ENCODE results near the gene F8A2. TPM values are rescaled to one million over a fixed set of nuclear protein-coding genes. Genes with fewer than 3 reads are reported as not detected.

The F8A2 gene
- polyA plus RNA-seq, 1 of the 3 experiments (the other 2 are of a cell fraction): not detected

- TF ChIP-seq PBX3 (IDR thresholded peaks at IDR 0.05) (no peak), EZH2phosphoT487 (IDR thresholded peaks at IDR 0.05; ENCODE audit: borderline replicate concordance, low read depth) (no peak), ELF1 (IDR thresholded peaks at IDR 0.05) (no peak), NRF1 (IDR thresholded peaks at IDR 0.05; ENCODE audit: low read depth, low read length) (no peak), FOXM1 (IDR thresholded peaks at IDR 0.05; ENCODE audit: low read depth) (no peak)
- TF ChIP-seq, protein P1, sequence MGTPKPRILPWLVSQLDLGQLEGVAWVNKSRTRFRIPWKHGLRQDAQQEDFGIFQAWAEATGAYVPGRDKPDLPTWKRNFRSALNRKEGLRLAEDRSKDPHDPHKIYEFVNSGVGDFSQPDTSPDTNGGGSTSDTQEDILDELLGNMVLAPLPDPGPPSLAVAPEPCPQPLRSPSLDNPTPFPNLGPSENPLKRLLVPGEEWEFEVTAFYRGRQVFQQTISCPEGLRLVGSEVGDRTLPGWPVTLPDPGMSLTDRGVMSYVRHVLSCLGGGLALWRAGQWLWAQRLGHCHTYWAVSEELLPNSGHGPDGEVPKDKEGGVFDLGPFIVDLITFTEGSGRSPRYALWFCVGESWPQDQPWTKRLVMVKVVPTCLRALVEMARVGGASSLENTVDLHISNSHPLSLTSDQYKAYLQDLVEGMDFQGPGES (IDR thresholded peaks at IDR 0.05; ENCODE audit: low read depth, low read length): no peak
Measured at GRCh38 chrX:155406429-155406828, 24.5 kb downstream of the F8A2 start (continued).

DNA sequence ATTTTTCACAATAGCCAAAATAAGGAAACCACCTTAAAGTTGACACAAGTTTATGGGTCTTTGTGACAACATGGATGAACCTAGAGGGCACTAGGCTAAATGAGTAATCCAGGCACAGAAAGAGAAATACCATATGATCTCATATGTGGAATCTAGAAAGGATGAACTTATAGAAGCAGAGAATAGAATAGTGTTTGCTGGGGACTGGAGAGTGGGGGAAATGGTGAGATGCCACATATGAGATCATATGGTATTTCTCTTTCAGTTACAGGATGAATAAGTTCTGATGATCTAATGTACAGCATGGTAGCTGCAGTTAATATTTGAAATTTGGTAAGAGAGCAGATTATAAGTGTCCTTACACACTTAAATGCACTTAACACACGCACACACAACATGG lies 35.9 kb downstream of the F8A2 start:
- Histone ChIP-seq H3K9ac (no peak overlapping the region), H3K9me3 (no peaks in the 10 kb centered on the region), H3F3A (replicated peaks; ENCODE audit: insufficient read depth) (no peaks in the 10 kb centered on the region), H3K4me2 (no peak overlapping the region), H3K27ac (ENCODE audit: low read depth in 2 of 2, low read length in 1 of 2) (no peak overlapping the region), H3K27me3 (ENCODE audit: insufficient read depth) (no peaks in the 10 kb centered on the region), H3K79me2 (ENCODE audit: insufficient read depth) (no peaks in the 10 kb centered on the region), H3K9me2 (no peaks in the 10 kb centered on the region), H3K4me1 (ENCODE audit: control insufficient read depth in 1 of 2, insufficient read depth in 2 of 2, low read depth in 1 of 2, low read length in 1 of 2) (no peaks in the 10 kb centered on the region), H3K4me3 (ENCODE audit: low read depth in 2 of 2, low read length in 1 of 2) (no peak overlapping the region), H2AFZ (ENCODE audit: low read depth) (no peak overlapping the region), H4K20me1 (ENCODE audit: insufficient read depth) (no peaks in the 10 kb centered on the region), H3K36me3 (replicated peaks in 1 of 2; ENCODE audit: control insufficient read depth in 1 of 2, insufficient read depth in 2 of 2, low read length in 1 of 2) (no peaks in the 10 kb centered on the region)
- ChIA-PET CTCF (no interaction called here), POLR2A (no interaction called here)
- WGBS (ENCODE audit: low lambda C conversion rate): 29% methylated on average over 1 of the region's 1 CpG
- no peak for DNase-seq
- no peak for TF ChIP-seq RFX5 (IDR thresholded peaks at IDR 0.05; ENCODE audit: low read length)

Small RNA genes within 50 kb of the gene (small RNA-seq; reads per million reads assigned to genes)
- gene MIR1184-2: 0 reads per million in 7 experiments

Other genes with a start within 250 kb of the F8A2 start
- gene VBP1, start 165.6 kb upstream of the F8A2 start, polyA plus RNA-seq (2012; rRNA removed): 13.8 and 18.1 TPM in 2 replicates
- gene RAB39B, start 117.6 kb upstream of the F8A2 start, polyA plus RNA-seq (2012; rRNA removed): 1.3 and 1.6 TPM in 2 replicates
- gene CLIC2, start 47.5 kb upstream of the F8A2 start, polyA plus RNA-seq (2012; rRNA removed): 0.03 and 0.16 TPM in 2 replicates
- gene F8A3, start 76.5 kb downstream of the F8A2 start, polyA plus RNA-seq (2012; rRNA removed): 0.60 and 1.1 TPM in 2 replicates
- gene SPRY3, start 230.5 kb downstream of the F8A2 start, polyA plus RNA-seq (2012; rRNA removed): 0.39 and 0.78 TPM in 2 replicates
- 11.3 and 18.7 TPM in 2 replicates for gene TMLHE, start 230.9 kb downstream of the F8A2 start, polyA plus RNA-seq (2012; rRNA removed)